GM23338 (cell line): ENCODE measurements around the gene GABARAPL1. TPM values are rescaled to one million over a fixed set of nuclear protein-coding genes. Genes with fewer than 3 reads are reported as not detected.

Source experiments
- ATAC-seq: fragments of 200-7000 bp; cut with Tn5 transposase; 3 replicates; pipeline ENCODE4 v1.9.1; 2020
- DNase-seq: peaks from one replicate; pipeline ENCODE4 v3.0.0-alpha.2; 2015; ENCODE audit warnings: low spot score
- H2AFZ ChIP-seq: fragments of 200-600 bp; sonication (generic); 2 replicates; pipeline ENCODE4 v1.8.0; 2016; ENCODE audit warnings: antibody characterized with exemption, mild to moderate bottlenecking, moderate library complexity
- H3F3A ChIP-seq: fragments of 200-600 bp; sonication (generic); replicated peaks from 2 replicates; pipeline ENCODE4 v1.8.0; 2017; ENCODE audit warnings: antibody characterized with exemption, mixed run types, low read depth
- H3K27ac ChIP-seq: fragments of 200-600 bp; sonication (generic); 2 replicates; pipeline ENCODE4 v1.6.1; 2016; ENCODE audit warnings: low read depth
- H3K27me3 ChIP-seq: fragments of 200-600 bp; sonication (generic); 2 replicates; pipeline ENCODE4 v1.8.0; 2016; ENCODE audit warnings: mild to moderate bottlenecking, mixed run types, moderate library complexity; ENCODE audit not compliant: insufficient read depth
- H3K36me3 ChIP-seq: fragments of 200-600 bp; sonication (generic); 2 replicates; pipeline ENCODE4 v1.8.0; 2016; ENCODE audit warnings: mild to moderate bottlenecking; ENCODE audit not compliant: insufficient read depth
- H3K4me1 ChIP-seq: fragments of 200-600 bp; sonication (generic); 2 replicates; pipeline ENCODE4 v1.8.0; 2016; ENCODE audit warnings: mild to moderate bottlenecking, moderate library complexity; ENCODE audit not compliant: insufficient read depth
- H3K4me2 ChIP-seq: fragments of 200-600 bp; sonication (generic); 2 replicates; pipeline ENCODE4 v1.7.1; 2017; ENCODE audit warnings: mixed run types
- H3K4me3 ChIP-seq: fragments of 200-600 bp; sonication (generic); 2 replicates; pipeline ENCODE4 v1.6.1; 2016; ENCODE audit warnings: mixed run types
- H3K79me2 ChIP-seq: fragments of 200-600 bp; sonication (generic); replicated peaks from 2 replicates; pipeline ENCODE4 v1.8.0; 2017; ENCODE audit warnings: mild to moderate bottlenecking; ENCODE audit not compliant: insufficient read depth
- H3K9me2 ChIP-seq: fragments of 200-600 bp; sonication (generic); 2 replicates; pipeline ENCODE4 v1.8.0; 2017; ENCODE audit not compliant: insufficient read depth
- H4K20me1 ChIP-seq: fragments of 200-600 bp; sonication (generic); replicated peaks from 2 replicates; pipeline ENCODE4 v1.8.0; 2017; ENCODE audit warnings: mild to moderate bottlenecking; ENCODE audit not compliant: insufficient read depth
- H3K27ac Mint-ChIP-seq: 2 replicates; pipeline ENCODE4 v1.8.0; 2020; ENCODE audit warnings: inconsistent platforms, mild to moderate bottlenecking, moderate library complexity, mixed read lengths
- H3K27me3 Mint-ChIP-seq: 3 replicates; pipeline ENCODE4 v1.8.0; 2022; ENCODE audit warnings: low read depth, mild to moderate bottlenecking, moderate library complexity, mixed read lengths, inconsistent platforms; ENCODE audit not compliant: insufficient read depth, poor library complexity
- H3K36me3 Mint-ChIP-seq: 3 replicates; pipeline ENCODE4 v1.8.0; 2021; ENCODE audit warnings: low read depth, mild to moderate bottlenecking, inconsistent platforms, moderate library complexity, mixed read lengths
- H3K4me1 Mint-ChIP-seq: 3 replicates; pipeline ENCODE4 v1.8.0; 2020; ENCODE audit warnings: mild to moderate bottlenecking, inconsistent platforms, mixed read lengths
- H3K4me3 Mint-ChIP-seq: 3 replicates; pipeline ENCODE4 v1.8.0; 2021; ENCODE audit warnings: moderate library complexity, mild to moderate bottlenecking, inconsistent platforms, mixed read lengths
- H3K9me3 Mint-ChIP-seq: 3 replicates; pipeline ENCODE4 v1.8.0; 2020; ENCODE audit warnings: moderate library complexity, mild to moderate bottlenecking, inconsistent platforms, mixed read lengths
- CREB1 ChIP-seq: fragments of 250-450 bp; sonication (Bioruptor Pico); IDR thresholded peaks from 2 replicates; pipeline ENCODE4 v1.5.0; 2020; ENCODE audit warnings: low read depth, mild to moderate bottlenecking, moderate library complexity
- CTCF ChIP-seq, 2 experiments: fragments of 200-600 bp in 1 of 2; sonication (generic) in 1 of 2; conservative IDR thresholded peaks; 2 replicates each; pipeline versions ENCODE4 v1.5.1 to v1.6.1; 2016 to 2017; ENCODE audit warnings: antibody characterized with exemption in 2 of 2, low read depth in 2 of 2, mild to moderate bottlenecking in 2 of 2, moderate library complexity in 1 of 2
- ETS1 ChIP-seq: IDR thresholded peaks from 2 replicates; pipeline ENCODE4 v1.6.1; 2016; ENCODE audit warnings: antibody characterized with exemption
- EZH2 ChIP-seq: fragments of 200-600 bp; sonication (generic); IDR thresholded peaks from one replicate; pipeline ENCODE4 v1.8.0; 2017; ENCODE audit warnings: antibody characterized with exemption, mild to moderate bottlenecking, low read depth; ENCODE audit not compliant: unreplicated experiment
- EZH2phosphoT487 ChIP-seq: fragments of 200-600 bp; sonication (generic); IDR thresholded peaks from one replicate; pipeline ENCODE4 v1.8.1; 2018; ENCODE audit warnings: antibody characterized with exemption; ENCODE audit not compliant: unreplicated experiment
- JUNB ChIP-seq: IDR thresholded peaks from one replicate; pipeline ENCODE4 v1.6.1; 2016; ENCODE audit warnings: antibody characterized with exemption; ENCODE audit not compliant: unreplicated experiment
- NANOG ChIP-seq: IDR thresholded peaks from 2 replicates; pipeline ENCODE4 v1.6.1; 2016; ENCODE audit warnings: antibody characterized with exemption, borderline replicate concordance
- POLR2AphosphoS5 ChIP-seq: IDR thresholded peaks from 2 replicates; pipeline ENCODE4 v1.6.1; 2016; ENCODE audit warnings: antibody characterized with exemption, low read depth
- REST ChIP-seq: IDR thresholded peaks from one replicate; pipeline ENCODE4 v1.6.1; 2018; ENCODE audit warnings: antibody characterized with exemption; ENCODE audit not compliant: unreplicated experiment
- STAT1 ChIP-seq: IDR thresholded peaks from one replicate; pipeline ENCODE4 v1.6.1; 2016; ENCODE audit warnings: antibody characterized with exemption; ENCODE audit not compliant: unreplicated experiment
- ZNF114 ChIP-seq: fragments of 250-450 bp; sonication (Bioruptor Pico); IDR thresholded peaks from 2 replicates; pipeline ENCODE4 v1.5.0; 2020; ENCODE audit warnings: mild to moderate bottlenecking, moderate library complexity
- ZNF331 ChIP-seq: fragments of 250-450 bp; sonication (Bioruptor Pico); IDR thresholded peaks from 2 replicates; pipeline ENCODE4 v1.5.0; 2020; ENCODE audit warnings: low read depth, mild to moderate bottlenecking, moderate library complexity
- ZNF462 ChIP-seq: fragments of 250-450 bp; sonication (Bioruptor Pico); IDR thresholded peaks from 2 replicates; pipeline ENCODE4 v1.5.0; 2020; ENCODE audit warnings: mild to moderate bottlenecking, moderate library complexity
- polyA plus RNA-seq: library from polyadenylated mRNA; unstranded; fragments of >200 nt; fragmentation: Nextera tagmentation; extraction: Ambion mirVana; gene quantifications from 2 replicates; pipeline ENCODE4 v1.2.1, GENCODE V29; 2016
- total RNA-seq: library from RNA; depleted of rRNA; stranded (reverse); fragments of >200 nt; shearing (Covaris generic); gene quantifications from 2 replicates; pipeline ENCODE4 v1.2.3, GENCODE V29; 2014

GABARAPL1 gene
- total and polyA plus RNA-seq, 2 experiments from 2014 or later, result 35.7 to 77.8 TPM

- Histone ChIP-seq H2AFZ (no peak overlapping the region), H3K4me1 (no peaks in the 10 kb centered on the region), H3K4me3 (no peak overlapping the region), H3K27ac (no peak overlapping the region), H3K79me2 (no peaks in the 10 kb centered on the region), H3F3A (no peaks in the 10 kb centered on the region), H4K20me1 (no peaks in the 10 kb centered on the region), H3K27me3 (no peaks in the 10 kb centered on the region), H3K9me2 (no peaks in the 10 kb centered on the region), H3K36me3 (no peaks in the 10 kb centered on the region), H3K4me2 (no peak overlapping the region)
- no peaks in the 10 kb centered on the region for H3K36me3 Mint-ChIP-seq
- H3K27me3 Mint-ChIP-seq, result no peaks in the 10 kb centered on the region
- H3K27ac Mint-ChIP-seq, result no peak overlapping the region
- H3K9me3 Mint-ChIP-seq, result peaks cover 5% of the 10 kb centered on the region; the same call in 2 of the 3 replicates
- DNase-seq (no peak), ATAC-seq (no peak)
- H3K4me1 Mint-ChIP-seq, result no peaks in the 10 kb centered on the region
- TF ChIP-seq POLR2AphosphoS5 (no peak), ZNF462 (CRISPR knock-in tag) (no peak), JUNB (no peak), REST (no peak), EZH2 (no peak), CTCF (conservative IDR thresholded peaks at IDR 0.05; ENCODE audit: low read depth in 2 of 2) (no peak), ETS1 (no peak), ZNF114 (CRISPR knock-in tag) (no peak), EZH2phosphoT487 (no peak), ZNF331 (CRISPR knock-in tag) (no peak), CREB1 (CRISPR knock-in tag) (no peak), STAT1 (no peak), NANOG (no peak)
- H3K4me3 Mint-ChIP-seq, result no peak overlapping the region
Measured at GRCh38 chr12:10272467-10272866, 59.8 kb downstream of the GABARAPL1 start.
